ENCODE measurements around the gene TMEM179.

DNA sequence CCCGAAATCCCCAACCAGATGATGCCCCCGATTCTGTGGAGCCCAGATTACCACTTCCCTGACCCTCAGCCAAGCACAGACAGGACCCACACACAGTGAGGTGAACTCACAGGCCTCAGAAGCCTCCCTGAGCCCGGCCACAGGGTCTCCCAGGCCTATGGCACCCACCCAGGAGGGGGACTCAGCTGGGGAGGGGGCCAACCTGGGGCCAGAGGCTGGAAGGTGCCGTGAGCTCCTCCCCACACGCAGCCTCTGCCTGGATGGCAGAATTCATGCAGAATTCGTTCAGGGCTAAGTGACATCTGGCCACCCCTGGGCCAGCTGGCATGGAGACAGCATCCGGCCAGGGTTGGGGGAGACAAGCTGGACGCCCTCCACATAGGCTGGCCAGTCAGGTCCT lies 11.8 kb downstream of the TMEM179 start:
- TF ChIP-seq, protein P1, sequence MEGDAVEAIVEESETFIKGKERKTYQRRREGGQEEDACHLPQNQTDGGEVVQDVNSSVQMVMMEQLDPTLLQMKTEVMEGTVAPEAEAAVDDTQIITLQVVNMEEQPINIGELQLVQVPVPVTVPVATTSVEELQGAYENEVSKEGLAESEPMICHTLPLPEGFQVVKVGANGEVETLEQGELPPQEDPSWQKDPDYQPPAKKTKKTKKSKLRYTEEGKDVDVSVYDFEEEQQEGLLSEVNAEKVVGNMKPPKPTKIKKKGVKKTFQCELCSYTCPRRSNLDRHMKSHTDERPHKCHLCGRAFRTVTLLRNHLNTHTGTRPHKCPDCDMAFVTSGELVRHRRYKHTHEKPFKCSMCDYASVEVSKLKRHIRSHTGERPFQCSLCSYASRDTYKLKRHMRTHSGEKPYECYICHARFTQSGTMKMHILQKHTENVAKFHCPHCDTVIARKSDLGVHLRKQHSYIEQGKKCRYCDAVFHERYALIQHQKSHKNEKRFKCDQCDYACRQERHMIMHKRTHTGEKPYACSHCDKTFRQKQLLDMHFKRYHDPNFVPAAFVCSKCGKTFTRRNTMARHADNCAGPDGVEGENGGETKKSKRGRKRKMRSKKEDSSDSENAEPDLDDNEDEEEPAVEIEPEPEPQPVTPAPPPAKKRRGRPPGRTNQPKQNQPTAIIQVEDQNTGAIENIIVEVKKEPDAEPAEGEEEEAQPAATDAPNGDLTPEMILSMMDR (optimal IDR thresholded peaks at IDR 0.05 in 1 of 3, IDR thresholded peaks at IDR 0.05 in 1 of 3, conservative IDR thresholded peaks at IDR 0.05 in 1 of 3; ENCODE audit: extremely low read depth in 1 of 3, insufficient read depth in 2 of 3, low read length in 3 of 3) = no peak
- no peak for TF ChIP-seq EZH2 (IDR thresholded peaks at IDR 0.05; ENCODE audit: low read length)
